Mesodermal cell (in vitro differentiated cells): ENCODE measurements around the gene BRI3BP.

Experiments
- H3K27ac ChIP-seq: 2 replicates; pipeline ENCODE4 v1.7.0; 2013; ENCODE audit warnings: mild to moderate bottlenecking, low read depth, low read length, moderate library complexity; ENCODE audit not compliant: severe bottlenecking
- H3K36me3 ChIP-seq: 2 replicates; pipeline ENCODE4 v1.7.1; 2013; ENCODE audit warnings: mild to moderate bottlenecking, low read length, moderate library complexity; ENCODE audit not compliant: control insufficient read depth, insufficient read depth
- H3K4me1 ChIP-seq: one replicate; pipeline ENCODE4 v1.7.1; 2013; ENCODE audit warnings: mild to moderate bottlenecking, low read length; ENCODE audit not compliant: insufficient read depth, control insufficient read depth, poor library complexity, severe bottlenecking
- H3K4me3 ChIP-seq: 2 replicates; pipeline ENCODE4 v1.7.0; 2013; ENCODE audit warnings: low read length, control low read depth, mild to moderate bottlenecking; ENCODE audit not compliant: insufficient read depth, poor library complexity, severe bottlenecking; ENCODE audit errors: extremely low read depth
- H3K9me3 ChIP-seq: 2 replicates; pipeline ENCODE4 v1.7.1; 2013; ENCODE audit warnings: mild to moderate bottlenecking, low read length, moderate library complexity; ENCODE audit not compliant: control insufficient read depth
- WGBS, 2 experiments: methylation state at CpG; one replicate each; pipeline ENCODE4 v1.1.5; 2013; ENCODE audit warnings: missing lambda C conversion rate in 2 of 2; ENCODE audit not compliant: insufficient coverage in 2 of 2; 5-methylcytosine and 5-hydroxymethylcytosine counted together

BRI3BP gene

GRCh38 chr12:125079648-125080645 lies 86.5 kb downstream of the BRI3BP start:
- Histone ChIP-seq H3K9me3 (no peaks in the 10 kb centered on the region), H3K36me3 (peaks cover 70% of the 10 kb centered on the region), H3K27ac (no peak overlapping the region), H3K4me1 (no peaks in the 10 kb centered on the region), H3K4me3 (no peak overlapping the region)
- WGBS, 2 experiments: 94 to 95% methylated on average over 10 to 11 of the region's 15 CpGs
